Natural killer cell (primary cell): ENCODE measurements around the gene GIMD1. TPM values are rescaled to one million over a fixed set of nuclear protein-coding genes. Genes with fewer than 3 reads are reported as not detected.
"Not testable (repeated sequence)": the region's sequence is repeated elsewhere in the genome, so short reads cannot be mapped to it uniquely, and the experiment has no call there.

Experiments used
- ATAC-seq, 3 donors: fragments of 150-1000 bp in 2 of 3; fragments of 200-7000 bp in 1 of 3; cut with Tn5 transposase; 1 replicate in 1 of 3; 2 replicates in 2 of 3; pipeline ENCODE4 v1.10.0; 2021; ENCODE audit warnings: mild to moderate bottlenecking in 2 of 3, moderate library complexity in 2 of 3
- DNase-seq, 2 donors: peaks; one replicate each; pipeline versions ENCODE4 v3.0.0 to v3.0.0-alpha.2; 2013 to 2021; ENCODE audit warnings: mixed read lengths in 1 of 2
- H3K27ac ChIP-seq: one replicate; pipeline ENCODE4 v1.5.1; 2013; ENCODE audit warnings: mild to moderate bottlenecking, low read length
- H3K27me3 ChIP-seq: one replicate; pipeline ENCODE4 v1.6.1; 2013; ENCODE audit warnings: low read length; ENCODE audit not compliant: control insufficient read depth, insufficient read depth
- H3K36me3 ChIP-seq: one replicate; pipeline ENCODE4 v1.6.1; 2013; ENCODE audit warnings: low read length; ENCODE audit not compliant: control insufficient read depth, insufficient read depth
- H3K4me1 ChIP-seq: one replicate; pipeline ENCODE4 v1.6.1; 2013; ENCODE audit warnings: low read length; ENCODE audit not compliant: control insufficient read depth, insufficient read depth
- H3K4me3 ChIP-seq: one replicate; pipeline ENCODE4 v1.5.1; 2013; ENCODE audit warnings: low read length
- H3K9me3 ChIP-seq: one replicate; pipeline ENCODE4 v1.6.1; 2013; ENCODE audit warnings: low read length; ENCODE audit not compliant: control insufficient read depth, insufficient read depth
- H3K27ac Mint-ChIP-seq, 2 donors: one replicate each; pipeline ENCODE4 v1.8.0; 2022; ENCODE audit warnings: mild to moderate bottlenecking in 2 of 2, mixed read lengths in 2 of 2, moderate library complexity in 1 of 2
- H3K27me3 Mint-ChIP-seq, 2 donors: one replicate each; pipeline ENCODE4 v1.8.0; 2022; ENCODE audit warnings: low read depth in 2 of 2, mixed read lengths in 2 of 2
- H3K36me3 Mint-ChIP-seq: one replicate; pipeline ENCODE4 v1.8.0; 2022; ENCODE audit warnings: mixed read lengths
- H3K4me1 Mint-ChIP-seq, 2 donors: one replicate each; pipeline ENCODE4 v1.8.0; 2022; ENCODE audit warnings: mixed read lengths in 2 of 2
- H3K4me3 Mint-ChIP-seq: one replicate; pipeline ENCODE4 v1.8.0; 2022; ENCODE audit warnings: mild to moderate bottlenecking, moderate library complexity, mixed read lengths
- H3K9me3 Mint-ChIP-seq, 2 donors: one replicate each; pipeline ENCODE4 v1.8.0; 2022; ENCODE audit warnings: mixed read lengths in 2 of 2
- WGBS: methylation state at CpG from one replicate; pipeline ENCODE4 v1.1.7; 2013; ENCODE audit warnings: missing lambda C conversion rate; ENCODE audit not compliant: insufficient coverage; 5-methylcytosine and 5-hydroxymethylcytosine counted together
- intact Hi-C: fragments of 100-400 bp; cut with micrococcal nuclease; formaldehyde crosslinking; loops from one replicate; pipeline ENCODE4 v1.14.2; 2022
- total RNA-seq, 4 donors: library from RNA; stranded (reverse); fragments of 120-200 nt in 1 of 4; gene quantifications; one replicate each; pipeline versions ENCODE4 v1.2.3 to v1.2.4, GENCODE V29; 2013 to 2022
- TF ChIP-seq, protein P1 (sequence below): fragments of 200-600 bp; IDR thresholded peaks from one replicate; pipeline ENCODE4 v1.8.0; 2022; ENCODE audit warnings: antibody characterized with exemption

The GIMD1 gene
- total RNA-seq, 3 donors from 2014 or later (not counting 1 experiment from before 2014, with no cell fraction given), result not detected

DNA sequence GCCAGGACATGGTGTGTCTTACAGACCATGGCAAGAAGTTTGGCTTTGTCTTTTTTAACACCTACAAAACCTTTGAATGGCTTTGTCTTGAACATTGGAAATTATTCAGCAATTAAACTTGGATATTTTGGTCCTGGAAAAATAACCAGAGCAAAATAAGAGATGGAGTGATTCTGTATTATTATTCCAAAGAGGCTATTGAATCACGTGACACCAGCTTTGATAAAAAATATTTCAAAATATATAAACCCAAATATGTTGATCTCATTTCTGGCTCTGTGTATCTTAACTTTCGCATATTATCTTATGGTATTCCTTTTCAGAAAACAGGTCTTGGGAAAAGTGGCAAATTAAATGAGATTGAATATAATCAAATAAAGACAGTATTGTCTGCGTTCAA, 32.6 kb upstream of the GIMD1 start:
- TF ChIP-seq, protein P1, sequence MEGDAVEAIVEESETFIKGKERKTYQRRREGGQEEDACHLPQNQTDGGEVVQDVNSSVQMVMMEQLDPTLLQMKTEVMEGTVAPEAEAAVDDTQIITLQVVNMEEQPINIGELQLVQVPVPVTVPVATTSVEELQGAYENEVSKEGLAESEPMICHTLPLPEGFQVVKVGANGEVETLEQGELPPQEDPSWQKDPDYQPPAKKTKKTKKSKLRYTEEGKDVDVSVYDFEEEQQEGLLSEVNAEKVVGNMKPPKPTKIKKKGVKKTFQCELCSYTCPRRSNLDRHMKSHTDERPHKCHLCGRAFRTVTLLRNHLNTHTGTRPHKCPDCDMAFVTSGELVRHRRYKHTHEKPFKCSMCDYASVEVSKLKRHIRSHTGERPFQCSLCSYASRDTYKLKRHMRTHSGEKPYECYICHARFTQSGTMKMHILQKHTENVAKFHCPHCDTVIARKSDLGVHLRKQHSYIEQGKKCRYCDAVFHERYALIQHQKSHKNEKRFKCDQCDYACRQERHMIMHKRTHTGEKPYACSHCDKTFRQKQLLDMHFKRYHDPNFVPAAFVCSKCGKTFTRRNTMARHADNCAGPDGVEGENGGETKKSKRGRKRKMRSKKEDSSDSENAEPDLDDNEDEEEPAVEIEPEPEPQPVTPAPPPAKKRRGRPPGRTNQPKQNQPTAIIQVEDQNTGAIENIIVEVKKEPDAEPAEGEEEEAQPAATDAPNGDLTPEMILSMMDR, result no peak
- Histone ChIP-seq H3K4me1 (no peaks in the 10 kb centered on the region), H3K4me3 (no peak overlapping the region), H3K36me3 (no peaks in the 10 kb centered on the region), H3K27ac (no peak overlapping the region), H3K9me3 (peaks cover 6% of the 10 kb centered on the region), H3K27me3 (no peaks in the 10 kb centered on the region)
- intact Hi-C loops, result no loop called here
- Mint-ChIP-seq H3K4me3 (no peak overlapping the region), H3K9me3 (peaks cover 10 to 12% of the 10 kb centered on the region in 2 donors), H3K27me3 (no peaks in the 10 kb centered on the region), H3K36me3 (peaks cover 8% of the 10 kb centered on the region), H3K27ac (no peak overlapping the region), H3K4me1 (no peaks in the 10 kb centered on the region)
- no CpG with 5 or more reads among the region's 3 CpGs for WGBS
- ATAC-seq (no peak), DNase-seq (no peak)

DNA sequence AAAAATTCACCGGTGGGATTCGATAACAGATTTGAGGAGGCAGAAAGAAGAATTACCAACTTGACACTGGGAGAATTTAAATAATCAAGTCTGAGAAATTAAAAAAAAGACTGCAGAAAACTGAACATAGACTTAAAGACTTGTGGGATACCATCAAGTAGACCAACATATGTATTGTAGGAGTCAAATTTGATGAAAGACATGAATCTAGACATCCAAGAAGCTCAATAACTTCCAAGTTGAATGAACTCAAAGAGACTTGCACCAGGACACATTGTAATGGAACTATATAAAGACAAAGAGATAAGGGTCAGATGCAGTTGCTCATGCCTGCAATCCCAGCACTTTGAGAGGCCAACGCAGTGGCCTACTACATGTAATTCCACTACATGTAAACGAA, 30.3 kb upstream of the GIMD1 start:
- H3K27ac ChIP-seq, intact Hi-C loops: not testable (repeated sequence)
- 100% methylated on average over 1 of the region's 4 CpGs for WGBS

DNA sequence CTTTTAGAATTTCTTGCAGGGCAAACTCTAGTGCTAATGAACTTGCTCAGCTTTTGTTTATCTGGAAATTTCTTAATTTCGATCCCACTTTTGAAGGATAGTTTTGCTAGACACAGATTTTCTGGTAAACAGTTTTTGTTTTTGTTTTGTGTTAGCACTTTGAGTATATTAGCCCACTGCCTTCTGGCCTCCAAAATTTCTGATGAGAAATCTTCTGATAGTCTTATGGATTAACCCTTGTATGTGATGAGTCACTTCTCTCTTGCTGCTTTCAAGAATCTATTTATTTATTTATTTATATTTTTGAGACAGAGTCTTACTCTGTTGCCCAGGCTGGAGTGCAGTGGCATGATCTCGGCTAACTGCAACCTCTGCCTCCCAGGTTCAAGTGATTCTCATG, 27.0 kb upstream of the GIMD1 start:
- 75% methylated on average over 2 of the region's 2 CpGs for WGBS
- Histone ChIP-seq H3K27me3 (no peaks in the 10 kb centered on the region), H3K27ac (no peak overlapping the region), H3K9me3 (peaks cover 6% of the 10 kb centered on the region), H3K4me3 (no peak overlapping the region), H3K36me3 (no peaks in the 10 kb centered on the region), H3K4me1 (no peaks in the 10 kb centered on the region)
- Mint-ChIP-seq H3K27me3 (no peaks in the 10 kb centered on the region), H3K36me3 (peaks cover 8% of the 10 kb centered on the region), H3K4me3 (no peak overlapping the region), H3K9me3 (peaks cover 14 to 18% of the 10 kb centered on the region in 2 donors), H3K27ac (no peak overlapping the region), H3K4me1 (no peaks in the 10 kb centered on the region)
- TF ChIP-seq, protein P1, result no peak
- DNase-seq (no peak), ATAC-seq (no peak)
- intact Hi-C loops, result no loop called here

More for the DNA sequence above, 30.3 kb upstream of the GIMD1 start:
- not testable (repeated sequence) for H3K4me3 Mint-ChIP-seq, H3K27me3 Mint-ChIP-seq, H3K4me1 Mint-ChIP-seq, H3K9me3 ChIP-seq, H3K36me3 Mint-ChIP-seq, DNase-seq, H3K36me3 ChIP-seq, ATAC-seq, H3K4me3 ChIP-seq, H3K27ac Mint-ChIP-seq, H3K4me1 ChIP-seq, H3K27me3 ChIP-seq
- H3K9me3 Mint-ChIP-seq, result peaks cover 15 to 16% of the 10 kb centered on the region in 2 donors

GRCh38 chr4:106385853-106386393, 17.3 kb upstream of the GIMD1 start:
- no peak overlapping the region for H3K4me3 Mint-ChIP-seq
- intact Hi-C loops, result no loop called here

More at GRCh38 chr4:106385853-106386393, 17.3 kb upstream of the GIMD1 start:
- ATAC-seq, result no peak
- Mint-ChIP-seq H3K27ac (no peak overlapping the region), H3K4me1 (no peaks in the 10 kb centered on the region), H3K27me3 (peaks cover 0 to 2% of the 10 kb centered on the region in 2 donors), H3K36me3 (no peaks in the 10 kb centered on the region), H3K9me3 (peaks cover 2 to 6% of the 10 kb centered on the region in 2 donors)
- no peak for DNase-seq
- 73% methylated on average over 6 of the region's 6 CpGs for WGBS
- Histone ChIP-seq H3K27ac (no peak overlapping the region), H3K36me3 (no peaks in the 10 kb centered on the region), H3K9me3 (no peaks in the 10 kb centered on the region), H3K4me3 (no peak overlapping the region), H3K4me1 (no peaks in the 10 kb centered on the region), H3K27me3 (no peaks in the 10 kb centered on the region)
- TF ChIP-seq, protein P1, result no peak
